HL-60/S4 treated with phorbol 12-myristate 13-acetate at 8.2 ng/mL for 4 days and 3 days (cell line): ENCODE measurements around the gene HTRA2.

ENCODE experiments used
- in situ Hi-C: fragments of 300-500 bp; cut with MboI; formaldehyde crosslinking; loops from 2 replicates; pipeline ENCODE4 v1.15.0; 2022; ENCODE audit warnings: low sequenced_read_pairs

HTRA2 gene

GRCh38 chr2:74514368-74515270 lies 15.1 kb upstream of the HTRA2 start, which contains the start of gene TLX2:
TSS of gene TLX2 (plus strand) at chr2:74514450. CDS start at chr2:74514807, 357 bp downstream.
- in situ Hi-C loops = no loop called here

DNA sequence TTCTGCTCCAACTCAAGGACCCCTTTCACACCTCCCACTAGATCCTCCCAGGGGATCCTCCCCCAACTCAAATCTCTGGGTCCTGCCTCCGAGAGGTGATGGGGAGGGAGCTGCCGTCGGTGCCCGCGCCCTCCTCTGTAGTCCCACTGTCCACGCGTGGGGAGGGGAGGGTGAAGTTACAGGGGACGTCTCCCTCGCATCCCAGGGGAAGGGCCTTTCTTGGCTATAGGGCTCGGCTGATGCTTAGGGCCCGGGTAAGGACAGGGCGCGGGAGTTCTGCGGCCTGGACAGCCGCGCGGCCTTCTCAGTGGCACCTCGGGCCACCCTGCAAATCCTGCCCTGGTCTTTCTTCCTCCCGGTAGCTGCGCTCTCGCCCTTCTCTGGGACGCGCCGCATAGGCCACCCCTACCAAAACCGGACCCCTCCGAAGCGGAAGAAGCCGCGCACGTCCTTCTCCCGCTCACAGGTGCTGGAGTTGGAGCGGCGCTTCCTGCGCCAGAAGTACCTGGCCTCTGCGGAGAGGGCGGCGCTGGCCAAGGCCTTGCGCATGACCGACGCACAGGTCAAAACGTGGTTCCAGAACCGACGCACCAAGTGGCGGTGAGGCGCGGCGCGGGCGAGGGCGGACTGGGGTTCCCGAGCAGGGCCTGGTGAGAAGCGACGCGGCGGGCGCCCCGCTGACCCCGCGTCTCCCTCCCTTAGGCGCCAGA lies 14.3 kb upstream of the HTRA2 start:
- in situ Hi-C loops = no loop called here

GRCh38 chr2:74515981-74516633 lies 13.6 kb upstream of the HTRA2 start:
- in situ Hi-C loops = no loop called here

GRCh38 chr2:74516650-74517049 lies 13.1 kb upstream of the HTRA2 start:
- in situ Hi-C loops = no loop called here

DNA sequence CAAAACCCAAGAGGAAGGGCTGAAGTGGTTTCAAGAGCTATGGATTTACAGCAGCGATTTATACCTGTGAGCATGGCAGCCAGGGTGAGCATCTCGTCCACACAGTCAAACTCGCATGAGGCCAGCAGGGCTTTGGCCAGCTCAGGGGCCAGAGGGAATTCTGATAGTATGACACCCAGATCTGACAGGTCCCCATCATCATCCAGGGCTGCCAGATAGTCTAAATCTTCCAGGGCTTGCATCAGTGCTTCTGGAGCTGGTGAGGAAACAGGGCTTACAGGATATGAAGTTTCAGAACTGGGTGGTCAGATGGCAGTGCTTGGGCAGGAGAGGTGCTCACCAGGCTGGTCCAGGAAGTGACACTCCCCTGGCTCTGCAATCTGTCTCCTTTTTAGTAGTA lies 7.2 kb upstream of the HTRA2 start:
- in situ Hi-C loops = no loop called here

GRCh38 chr2:74524005-74524404 lies 5.7 kb upstream of the HTRA2 start:
- in situ Hi-C loops = no loop called here

GRCh38 chr2:74524955-74525716 lies 4.6 kb upstream of the HTRA2 start:
- in situ Hi-C loops = no loop called here

- in situ Hi-C loops = no loop called here
These were observed 3.8 kb upstream of the HTRA2 start, which contains the start of gene DQX1 for GRCh38 chr2:74525717-74526648. TSS of gene DQX1 (minus strand) at chr2:74526231. CDS start at chr2:74525729, 502 bp downstream.

DNA sequence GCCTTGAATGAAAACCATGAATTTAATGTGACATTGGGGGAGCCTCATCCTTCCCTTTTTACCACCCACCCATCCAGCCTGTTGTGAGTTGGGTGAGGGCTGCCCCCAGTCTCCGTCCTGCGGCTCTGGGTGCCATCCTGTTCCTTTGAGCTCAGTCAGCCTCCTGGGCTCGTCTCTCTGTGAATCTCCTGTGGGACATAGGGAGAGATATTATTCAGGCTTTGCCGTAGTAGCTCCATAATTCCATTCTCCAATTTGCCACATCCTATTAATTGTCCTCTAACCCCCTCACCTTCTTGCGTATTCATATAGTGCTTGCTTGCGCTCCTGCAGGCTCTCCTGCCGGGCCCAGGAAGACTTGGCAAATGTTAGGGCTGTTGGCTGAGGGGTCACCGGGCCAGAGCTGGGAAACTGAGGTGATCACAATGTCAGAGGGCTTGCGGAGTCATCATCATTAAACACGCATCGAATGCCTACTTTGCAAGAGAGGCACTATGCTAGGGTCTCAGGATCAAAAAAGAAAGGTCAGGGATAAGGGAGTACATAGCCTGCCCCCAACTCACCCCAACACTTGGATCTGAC lies 3.0 kb upstream of the HTRA2 start:
- in situ Hi-C loops = no loop called here

DNA sequence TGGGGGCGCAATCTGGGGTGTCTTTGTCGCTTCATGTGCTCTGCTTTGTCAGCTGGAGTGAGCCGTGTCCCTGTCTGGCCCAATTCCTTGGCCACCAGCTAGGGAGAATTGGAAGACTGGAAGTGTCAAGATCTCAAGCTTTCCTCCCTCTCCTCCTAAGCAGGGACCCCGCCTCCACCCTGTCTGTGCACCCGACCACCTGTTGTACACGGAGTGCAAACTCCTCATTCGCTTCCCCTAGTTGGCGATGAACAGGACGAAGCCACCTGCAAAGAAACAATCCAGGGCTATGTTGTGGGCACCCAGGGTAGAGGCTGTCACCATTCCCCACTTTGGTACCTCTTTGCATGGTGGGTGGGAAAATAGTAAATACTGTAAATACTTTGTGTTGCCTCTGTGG lies 2.0 kb upstream of the HTRA2 start:
- in situ Hi-C loops = no loop called here

DNA sequence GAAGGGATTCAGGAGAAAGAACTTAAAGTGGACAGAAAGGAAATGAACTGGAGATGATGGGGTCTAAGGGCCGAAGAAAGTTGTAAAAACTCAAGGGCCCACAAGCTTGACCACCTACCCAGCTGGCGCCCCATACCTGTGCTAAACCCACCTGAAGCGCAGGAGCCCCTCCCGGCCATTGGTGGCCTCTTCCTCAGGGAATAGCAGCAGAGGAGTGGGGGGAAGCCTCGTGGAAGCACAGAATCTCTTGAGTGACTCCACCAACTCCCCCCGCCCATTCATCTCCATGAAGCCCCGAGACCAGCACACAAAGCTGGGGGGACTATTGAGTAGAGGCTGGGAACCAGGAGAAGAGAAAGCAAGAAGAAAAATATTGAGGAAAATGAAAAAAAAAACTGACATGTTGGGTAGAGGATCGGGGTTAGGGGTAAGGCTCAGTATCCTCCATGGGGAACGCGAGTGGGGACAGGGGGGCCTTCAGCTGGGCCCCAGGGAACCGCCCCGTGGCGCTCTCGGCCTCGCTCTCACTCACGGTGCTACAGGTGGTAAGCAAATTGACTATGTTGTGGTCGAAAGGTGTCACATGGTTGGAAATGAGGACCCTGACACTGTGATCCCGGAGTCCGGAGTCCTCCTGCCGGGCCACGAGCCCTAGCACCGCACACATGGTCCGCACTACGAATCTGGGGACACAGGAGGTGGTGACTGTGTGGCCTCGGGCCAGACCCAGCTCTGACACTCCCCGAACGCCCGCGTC lies 955 bp upstream of the HTRA2 start:
- in situ Hi-C loops = no loop called here

DNA sequence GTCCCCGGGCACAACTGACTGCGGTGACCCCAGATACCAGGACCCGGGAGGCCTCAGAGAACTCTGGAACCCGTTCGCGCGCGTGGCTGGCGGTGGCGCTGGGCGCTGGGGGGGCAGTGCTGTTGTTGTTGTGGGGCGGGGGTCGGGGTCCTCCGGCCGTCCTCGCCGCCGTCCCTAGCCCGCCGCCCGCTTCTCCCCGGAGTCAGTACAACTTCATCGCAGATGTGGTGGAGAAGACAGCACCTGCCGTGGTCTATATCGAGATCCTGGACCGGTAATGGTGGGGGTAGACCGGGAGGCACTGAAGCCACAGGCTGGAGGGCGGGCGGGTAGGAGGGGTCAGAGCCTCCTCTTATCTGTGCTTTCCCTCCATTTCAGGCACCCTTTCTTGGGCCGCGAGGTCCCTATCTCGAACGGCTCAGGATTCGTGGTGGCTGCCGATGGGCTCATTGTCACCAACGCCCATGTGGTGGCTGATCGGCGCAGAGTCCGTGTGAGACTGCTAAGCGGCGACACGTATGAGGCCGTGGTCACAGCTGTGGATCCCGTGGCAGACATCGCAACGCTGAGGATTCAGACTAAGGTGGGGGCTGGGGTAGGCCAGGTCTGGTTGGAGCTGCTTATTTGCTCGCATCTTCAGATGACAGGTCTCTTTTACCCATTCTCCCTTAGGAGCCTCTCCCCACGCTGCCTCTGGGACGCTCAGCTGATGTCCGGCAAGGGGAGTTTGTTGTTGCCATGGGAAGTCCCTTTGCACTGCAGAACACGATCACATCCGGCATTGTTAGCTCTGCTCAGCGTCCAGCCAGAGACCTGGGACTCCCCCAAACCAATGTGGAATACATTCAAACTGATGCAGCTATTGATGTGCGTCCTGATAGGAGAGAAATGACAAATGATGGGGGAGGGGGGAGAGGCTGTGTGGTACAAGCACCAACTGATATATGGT lies 780 bp downstream of the HTRA2 start:
- in situ Hi-C loops = loop anchor here (10.0 kb wide), 1 partner anchor 54 kb away; no protein-coding TSS in a partner anchor

DNA sequence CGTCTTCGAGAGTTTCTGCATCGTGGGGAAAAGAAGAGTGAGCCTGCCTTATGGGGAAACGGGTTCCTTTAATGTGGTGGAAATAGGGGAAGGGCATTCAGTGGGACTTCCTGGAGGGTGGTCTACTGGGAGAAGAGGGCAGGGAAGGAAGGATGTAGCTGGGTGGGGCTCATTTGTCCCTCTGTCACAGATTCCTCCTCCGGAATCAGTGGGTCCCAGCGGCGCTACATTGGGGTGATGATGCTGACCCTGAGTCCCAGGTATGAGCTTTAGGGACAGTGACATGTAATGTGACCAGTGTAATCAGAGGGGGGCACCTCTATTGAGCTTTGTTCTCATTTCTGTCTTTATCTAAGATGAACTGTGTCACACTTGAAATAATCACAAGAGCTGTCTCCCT lies 1.9 kb downstream of the HTRA2 start:
- in situ Hi-C loops = loop anchor here (10.0 kb wide), 1 partner anchor 53 kb away; no protein-coding TSS in a partner anchor

GRCh38 chr2:74532222-74532621 lies 2.5 kb downstream of the HTRA2 start:
- in situ Hi-C loops = loop anchor here (10.0 kb wide), 1 partner anchor 53 kb away; no protein-coding TSS in a partner anchor

DNA sequence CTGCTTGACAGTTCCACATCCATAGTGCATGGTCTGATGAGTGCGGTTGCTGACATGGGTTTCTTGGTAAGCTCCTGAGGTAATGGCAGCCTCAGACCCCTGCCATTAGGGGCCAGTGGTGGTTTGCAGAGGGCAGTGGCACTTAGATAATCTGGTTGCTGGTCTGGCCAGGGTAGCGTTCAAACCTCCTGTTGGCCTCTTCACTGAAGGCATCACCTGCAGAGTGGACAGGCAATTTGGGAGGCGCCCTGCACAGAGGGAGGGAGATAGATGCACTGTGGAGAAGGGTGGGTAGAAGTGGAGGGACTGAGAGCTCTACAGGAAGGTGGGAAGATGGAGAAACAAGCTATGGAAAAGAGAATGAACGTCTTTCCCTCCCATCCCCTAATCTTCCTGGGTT lies 3.7 kb downstream of the HTRA2 start:
- in situ Hi-C loops = loop anchor here (10.0 kb wide), 1 partner anchor 51 kb away; no protein-coding TSS in a partner anchor

- in situ Hi-C loops = loop anchor here (10.0 kb wide), 1 partner anchor 50 kb away; no protein-coding TSS in a partner anchor
These were observed 4.7 kb downstream of the HTRA2 start for GRCh38 chr2:74534411-74534810.

GRCh38 chr2:74535440-74535965 lies 5.8 kb downstream of the HTRA2 start:
- in situ Hi-C loops = loop anchor here (10.0 kb wide), 1 partner anchor 49 kb away; no protein-coding TSS in a partner anchor
